NCI-H1417 treated with DMSO at 0.1 percent for 48 hours (cell line): ENCODE results near the gene EDC4.

Experiments
- DNase-seq: peaks from one replicate; lab custom pipeline; 2025; lab: John Stamatoyannopoulos, UW

EDC4 gene

DNA sequence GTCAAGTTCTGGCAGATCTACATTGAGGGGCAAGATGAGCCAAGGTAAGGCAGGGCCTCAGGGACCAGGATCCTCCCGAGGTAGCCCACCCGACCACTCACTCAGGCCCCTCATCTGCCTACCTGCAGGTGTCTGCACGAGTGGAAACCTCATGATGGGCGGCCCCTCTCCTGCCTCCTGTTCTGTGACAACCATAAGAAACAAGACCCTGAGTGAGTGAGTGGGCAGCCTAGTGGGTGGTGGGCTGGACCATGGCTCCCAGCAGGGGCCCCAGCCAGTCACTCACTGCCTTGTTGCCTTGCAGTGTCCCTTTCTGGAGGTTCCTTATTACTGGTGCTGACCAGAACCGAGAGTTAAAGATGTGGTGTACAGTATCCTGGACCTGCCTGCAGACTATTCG is 5.4 kb downstream of the EDC4 start:
- no peak for DNase-seq

DNA sequence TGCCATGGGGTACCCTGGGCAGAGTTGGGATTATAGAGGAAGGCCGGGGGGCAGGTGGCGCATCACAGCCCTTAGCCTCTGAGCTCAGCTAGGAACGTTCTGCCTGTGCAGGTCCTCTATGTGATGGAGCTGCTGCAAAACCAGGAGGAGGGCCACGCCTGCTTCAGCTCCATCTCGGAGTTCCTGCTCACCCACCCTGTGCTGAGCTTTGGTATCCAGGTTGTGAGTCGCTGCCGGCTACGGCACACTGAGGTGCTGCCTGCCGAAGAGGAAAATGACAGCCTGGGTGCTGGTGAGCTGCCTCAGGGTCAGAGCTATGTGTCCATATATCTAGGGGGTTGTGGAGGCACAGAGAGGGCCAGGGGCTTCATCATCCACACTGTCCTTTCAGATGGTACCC is 6.0 kb downstream of the EDC4 start:
- no peak for DNase-seq

DNA sequence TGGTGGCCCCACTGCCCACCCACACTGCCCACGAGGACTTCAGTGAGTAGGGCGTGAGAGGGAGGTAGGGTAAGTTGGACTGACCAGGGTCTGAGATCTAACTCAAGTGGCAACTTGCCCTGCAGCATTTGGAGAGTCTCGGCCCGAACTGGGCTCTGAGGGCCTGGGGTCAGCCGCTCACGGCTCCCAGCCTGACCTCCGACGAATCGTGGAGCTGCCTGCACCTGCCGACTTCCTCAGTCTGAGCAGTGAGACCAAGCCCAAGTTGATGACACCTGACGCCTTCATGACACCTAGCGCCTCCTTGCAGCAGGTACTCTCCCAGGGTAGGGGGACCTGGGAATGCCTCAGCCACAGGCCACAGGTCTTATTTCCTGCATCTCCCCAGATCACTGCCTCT is 6.6 kb downstream of the EDC4 start:
- no peak for DNase-seq

DNA sequence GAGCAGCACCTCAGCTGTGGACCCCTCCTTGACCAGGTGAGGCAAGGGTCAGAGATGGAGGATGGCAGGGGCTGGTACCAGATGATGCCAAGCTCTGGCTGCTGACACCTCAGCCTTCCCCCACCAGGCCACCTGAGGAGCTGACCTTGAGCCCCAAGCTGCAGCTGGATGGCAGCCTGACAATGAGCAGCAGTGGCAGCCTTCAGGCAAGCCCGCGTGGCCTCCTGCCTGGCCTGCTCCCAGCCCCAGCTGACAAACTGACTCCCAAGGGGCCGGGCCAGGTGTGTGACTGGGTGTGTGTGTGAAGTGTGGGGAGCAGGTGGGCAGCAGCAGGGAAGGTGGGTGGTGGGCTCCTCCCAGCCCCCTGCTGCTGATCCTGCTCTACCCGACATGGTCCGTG is 7.1 kb downstream of the EDC4 start:
- DNase-seq = no peak

DNA sequence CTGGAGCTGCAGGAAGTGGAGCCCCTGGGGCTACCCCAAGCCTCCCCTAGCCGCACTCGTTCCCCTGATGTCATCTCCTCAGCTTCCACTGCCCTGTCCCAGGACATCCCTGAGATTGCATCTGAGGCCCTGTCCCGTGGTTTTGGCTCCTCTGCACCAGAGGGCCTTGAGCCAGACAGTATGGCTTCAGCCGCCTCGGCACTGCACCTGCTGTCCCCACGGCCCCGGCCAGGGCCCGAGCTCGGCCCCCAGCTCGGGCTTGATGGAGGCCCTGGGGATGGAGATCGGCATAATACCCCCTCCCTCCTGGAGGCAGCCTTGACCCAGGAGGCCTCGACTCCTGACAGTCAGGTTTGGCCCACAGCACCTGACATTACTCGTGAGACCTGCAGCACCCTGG is 7.7 kb downstream of the EDC4 start:
- DNase-seq = no peak

DNA sequence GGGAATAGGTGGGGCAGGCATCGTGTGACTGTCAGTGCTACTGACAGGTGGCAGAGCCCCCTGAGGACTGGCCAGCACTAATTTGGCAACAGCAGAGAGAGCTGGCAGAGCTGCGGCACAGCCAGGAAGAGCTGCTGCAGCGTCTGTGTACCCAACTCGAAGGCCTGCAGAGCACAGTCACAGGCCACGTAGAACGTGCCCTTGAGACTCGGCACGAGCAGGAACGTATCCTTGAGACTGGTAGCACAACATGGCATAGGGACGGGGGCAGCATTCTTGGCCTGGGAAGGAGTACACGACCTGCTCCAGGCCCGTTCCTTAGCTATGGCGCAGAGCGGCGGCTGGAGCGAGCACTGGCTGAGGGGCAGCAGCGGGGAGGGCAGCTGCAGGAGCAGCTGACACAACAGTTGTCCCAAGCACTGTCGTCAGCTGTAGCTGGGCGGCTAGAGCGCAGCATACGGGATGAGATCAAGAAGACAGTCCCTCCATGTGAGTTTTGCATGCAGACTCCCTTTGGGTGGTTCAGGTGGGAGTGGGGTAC is 8.8 kb downstream of the EDC4 start:
- no peak for DNase-seq

DNA sequence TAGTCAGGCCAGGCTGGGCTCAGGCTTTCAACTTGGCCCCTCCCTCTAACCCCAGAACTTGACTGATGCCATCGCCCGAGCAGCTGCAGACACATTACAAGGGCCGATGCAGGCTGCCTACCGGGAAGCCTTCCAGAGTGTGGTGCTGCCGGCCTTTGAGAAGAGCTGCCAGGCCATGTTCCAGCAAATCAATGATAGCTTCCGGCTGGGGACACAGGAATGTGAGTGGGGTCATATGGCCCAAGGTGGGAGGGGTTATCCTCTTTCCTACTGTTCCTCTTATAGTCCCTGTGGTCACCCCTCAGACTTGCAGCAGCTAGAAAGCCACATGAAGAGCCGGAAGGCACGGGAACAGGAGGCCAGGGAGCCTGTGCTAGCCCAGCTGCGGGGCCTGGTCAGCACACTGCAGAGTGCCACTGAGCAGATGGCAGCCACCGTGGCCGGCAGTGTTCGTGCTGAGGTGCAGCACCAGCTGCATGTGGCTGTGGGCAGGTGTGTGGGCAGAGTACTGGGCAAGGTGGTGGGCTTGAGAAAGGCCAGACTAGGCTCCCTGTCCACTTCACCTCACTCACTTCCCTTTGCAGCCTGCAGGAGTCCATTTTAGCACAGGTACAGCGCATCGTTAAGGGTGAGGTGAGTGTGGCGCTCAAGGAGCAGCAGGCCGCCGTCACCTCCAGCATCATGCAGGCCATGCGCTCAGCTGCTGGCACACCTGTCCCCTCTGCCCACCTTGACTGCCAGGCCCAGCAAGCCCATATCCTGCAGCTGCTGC is 9.7 kb downstream of the EDC4 start:
- no peak for DNase-seq

DNA sequence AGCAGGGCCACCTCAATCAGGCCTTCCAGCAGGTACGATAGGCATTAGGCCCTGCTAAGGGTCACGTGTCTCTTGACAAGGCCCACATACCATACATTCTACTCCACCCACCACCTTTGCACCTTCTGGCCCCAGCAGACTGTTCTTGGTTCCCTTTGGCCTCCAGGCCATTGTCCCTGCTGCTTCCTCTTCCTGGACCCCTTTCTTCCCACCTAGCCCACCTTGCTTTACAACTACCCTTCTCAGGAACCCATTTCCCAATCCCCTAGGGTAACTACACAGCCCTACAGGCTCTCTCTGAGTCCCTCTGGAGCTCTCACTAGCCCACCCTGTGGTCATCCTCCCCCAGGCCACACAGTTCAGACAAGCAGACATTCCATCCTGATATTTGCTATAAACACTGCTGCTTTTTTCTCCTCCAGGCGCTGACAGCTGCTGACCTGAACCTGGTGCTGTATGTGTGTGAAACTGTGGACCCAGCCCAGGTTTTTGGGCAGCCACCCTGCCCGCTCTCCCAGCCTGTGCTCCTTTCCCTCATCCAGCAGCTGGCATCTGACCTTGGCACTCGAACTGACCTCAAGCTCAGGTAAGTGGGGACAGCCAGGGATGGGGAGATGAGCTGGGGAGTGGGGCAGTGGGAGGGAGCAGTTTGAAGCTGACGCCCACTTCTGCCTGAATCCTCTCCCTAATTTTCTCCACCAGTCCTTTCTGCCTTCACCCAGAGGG is 10.5 kb downstream of the EDC4 start:
- no peak for DNase-seq

DNA sequence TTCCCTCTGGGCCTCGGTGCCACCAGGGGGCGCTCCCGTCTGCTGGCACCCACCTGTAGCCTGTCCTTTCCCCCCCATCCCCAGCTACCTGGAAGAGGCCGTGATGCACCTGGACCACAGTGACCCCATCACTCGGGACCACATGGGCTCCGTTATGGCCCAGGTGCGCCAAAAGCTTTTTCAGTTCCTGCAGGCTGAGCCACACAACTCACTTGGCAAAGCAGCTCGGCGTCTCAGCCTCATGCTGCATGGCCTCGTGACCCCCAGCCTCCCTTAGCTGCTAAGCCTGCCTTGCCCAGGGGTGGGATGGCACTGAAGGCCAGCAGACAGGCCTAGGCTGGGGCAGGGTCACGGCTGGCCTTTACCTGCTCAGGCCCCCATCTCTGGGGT is 11.0 kb downstream of the EDC4 start:
- no peak for DNase-seq

DNA sequence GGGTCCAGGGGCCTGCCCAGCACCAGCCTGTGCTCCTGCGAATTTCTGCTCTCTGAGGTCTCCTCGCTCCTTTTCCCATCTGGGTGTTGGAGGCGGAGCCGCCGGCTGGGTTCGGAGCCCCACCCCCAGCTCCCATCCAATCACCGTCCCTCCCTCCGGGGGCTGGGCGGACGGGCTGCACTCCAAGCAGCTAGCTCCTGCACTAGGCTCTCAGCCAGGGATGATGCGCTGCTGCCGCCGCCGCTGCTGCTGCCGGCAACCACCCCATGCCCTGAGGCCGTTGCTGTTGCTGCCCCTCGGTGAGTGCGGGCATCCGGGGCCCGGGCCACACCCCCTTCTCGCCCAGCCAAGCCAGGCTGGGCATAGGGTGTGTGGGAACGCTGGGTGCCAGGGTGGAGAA is 11.8 kb downstream of the EDC4 start, which contains the start of gene NRN1L:
Gene NRN1L (plus strand): TSS at position 202 of the 400 bp plus-strand sequence. CDS start 19 bp downstream, at position 221.
- no peak for DNase-seq

DNA sequence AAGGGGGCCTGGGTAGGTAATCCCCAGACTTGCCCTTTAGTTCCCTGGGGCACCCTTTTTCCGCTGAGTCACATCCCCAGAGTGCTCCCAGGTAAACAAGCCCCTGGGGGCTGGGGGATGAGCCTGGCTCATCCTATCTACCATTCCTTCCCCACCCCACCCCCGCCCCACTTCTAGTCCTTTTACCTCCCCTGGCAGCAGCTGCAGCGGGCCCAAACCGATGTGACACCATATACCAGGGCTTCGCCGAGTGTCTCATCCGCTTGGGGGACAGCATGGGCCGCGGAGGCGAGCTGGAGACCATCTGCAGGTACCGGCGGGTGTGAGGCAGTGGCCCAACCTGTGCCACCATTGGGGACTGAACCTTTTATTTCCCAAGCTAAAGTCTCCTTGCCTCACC is 12.7 kb downstream of the EDC4 start:
- DNase-seq = no peak

DNA sequence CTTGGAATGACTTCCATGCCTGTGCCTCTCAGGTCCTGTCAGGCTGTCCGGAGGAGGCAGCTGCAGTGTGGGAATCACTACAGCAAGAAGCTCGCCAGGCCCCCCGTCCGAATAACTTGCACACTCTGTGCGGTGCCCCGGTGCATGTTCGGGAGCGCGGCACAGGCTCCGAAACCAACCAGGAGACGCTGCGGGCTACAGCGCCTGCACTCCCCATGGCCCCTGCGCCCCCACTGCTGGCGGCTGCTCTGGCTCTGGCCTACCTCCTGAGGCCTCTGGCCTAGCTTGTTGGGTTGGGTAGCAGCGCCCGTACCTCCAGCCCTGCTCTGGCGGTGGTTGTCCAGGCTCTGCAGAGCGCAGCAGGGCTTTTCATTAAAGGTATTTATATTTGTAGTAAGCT is 13.1 kb downstream of the EDC4 start:
- DNase-seq = no peak

DNA sequence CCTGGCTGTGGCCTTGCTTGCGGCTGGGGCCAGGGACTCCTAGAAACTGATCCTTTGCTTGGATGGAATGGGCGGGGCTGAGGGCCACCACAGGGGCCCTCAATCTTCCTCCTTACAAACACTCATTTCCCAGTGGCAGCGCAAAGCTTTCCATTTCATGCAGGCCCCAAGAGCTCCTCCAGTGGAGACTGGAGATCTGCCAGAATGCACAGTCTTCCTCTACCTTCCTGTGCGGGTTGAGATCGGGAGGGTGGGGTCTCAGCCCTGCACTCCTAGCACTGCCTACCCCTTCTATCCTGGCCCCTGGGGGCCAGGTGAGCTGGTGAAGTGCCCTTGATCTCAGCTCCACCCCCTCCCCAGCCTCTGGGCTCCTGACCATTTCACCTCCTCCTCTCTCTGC is 13.5 kb downstream of the EDC4 start:
- DNase-seq = no peak

DNA sequence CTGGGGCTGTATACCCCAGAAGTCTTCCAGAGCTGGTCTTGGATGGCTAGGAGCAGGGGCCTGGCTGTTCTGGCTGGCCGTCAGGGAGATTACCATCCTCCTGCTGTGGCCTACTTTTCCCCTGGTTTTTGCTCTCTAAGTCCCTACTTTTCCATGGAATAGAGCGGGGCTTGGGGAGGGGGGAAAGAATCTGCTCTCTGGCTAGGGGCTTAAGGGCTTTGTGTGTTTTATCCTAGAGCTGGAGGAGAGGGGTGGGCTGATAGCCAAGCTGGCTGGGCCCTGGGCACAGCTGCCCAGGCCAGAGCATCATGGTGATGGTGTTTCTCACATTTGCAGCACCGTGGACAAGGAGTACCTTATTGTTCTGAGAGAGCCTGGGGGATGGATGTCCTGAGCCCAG is 15.5 kb downstream of the EDC4 start:
- DNase-seq = no peak

DNA sequence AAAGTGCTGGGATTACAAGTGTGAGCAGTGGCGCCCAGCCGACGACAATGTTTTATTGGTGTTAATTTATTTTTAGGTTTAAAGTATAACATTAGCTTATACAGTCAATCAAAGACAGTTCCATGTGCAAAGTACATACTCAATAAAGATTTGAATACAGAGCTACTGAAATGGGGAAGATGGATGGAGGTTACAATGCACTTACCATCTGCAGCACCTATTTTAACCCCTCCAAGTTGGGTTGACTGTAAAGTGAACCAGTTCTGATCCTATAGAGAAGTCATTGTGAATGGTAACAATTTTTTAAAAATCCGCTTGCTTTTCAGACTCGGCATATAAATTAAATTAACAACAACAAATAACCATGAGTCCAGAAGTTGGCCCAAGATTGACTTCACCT is 19.5 kb downstream of the EDC4 start:
- no peak for DNase-seq

DNA sequence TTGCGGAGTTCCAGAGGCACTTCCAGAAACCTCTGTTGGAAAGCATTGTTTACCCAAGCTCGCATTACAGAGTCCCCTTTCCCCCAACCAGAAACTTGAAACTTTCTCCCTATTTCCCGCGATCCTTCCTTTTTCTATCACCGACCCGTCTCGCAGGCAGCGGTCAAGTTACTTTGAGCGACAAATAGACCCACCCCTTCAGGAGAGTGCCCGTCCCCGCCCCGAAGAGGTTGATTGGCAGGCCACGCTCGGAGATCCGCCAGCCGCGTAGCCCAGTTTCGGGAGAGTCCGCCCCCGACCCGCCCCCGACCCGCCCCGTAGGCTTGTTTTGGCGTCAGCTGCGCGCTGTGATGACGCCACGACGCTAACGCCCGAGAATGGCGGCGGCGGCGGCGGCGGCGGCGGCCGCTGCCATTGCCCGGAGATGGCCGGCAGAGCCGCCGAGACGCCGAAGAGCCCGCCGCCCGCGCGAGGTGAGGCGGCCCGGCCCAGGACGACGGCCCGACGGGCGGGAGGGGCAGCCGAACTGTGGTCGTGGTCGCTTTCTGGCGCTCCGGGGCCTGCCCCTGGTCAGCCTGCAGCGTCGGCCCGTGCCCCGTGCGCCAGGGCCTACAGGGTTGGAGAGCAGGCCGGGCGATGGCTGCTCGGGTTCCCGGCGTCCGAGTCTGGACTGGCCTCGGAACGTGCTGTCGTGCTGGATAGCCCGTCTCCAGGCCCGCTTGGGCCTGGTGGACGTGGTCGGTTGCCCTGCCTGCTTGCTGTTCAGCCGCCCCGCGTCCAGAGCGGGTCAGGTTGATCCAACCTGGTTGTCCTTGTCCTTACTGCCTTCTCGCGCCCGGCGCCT is 20.3 kb downstream of the EDC4 start, which contains the start of gene PSKH1:
Gene PSKH1 (plus strand): TSS at position 356 of the 844 bp plus-strand sequence. CDS start 15,496 bp downstream, outside the sequence.
- DNase-seq = peak; percentile 80

DNA sequence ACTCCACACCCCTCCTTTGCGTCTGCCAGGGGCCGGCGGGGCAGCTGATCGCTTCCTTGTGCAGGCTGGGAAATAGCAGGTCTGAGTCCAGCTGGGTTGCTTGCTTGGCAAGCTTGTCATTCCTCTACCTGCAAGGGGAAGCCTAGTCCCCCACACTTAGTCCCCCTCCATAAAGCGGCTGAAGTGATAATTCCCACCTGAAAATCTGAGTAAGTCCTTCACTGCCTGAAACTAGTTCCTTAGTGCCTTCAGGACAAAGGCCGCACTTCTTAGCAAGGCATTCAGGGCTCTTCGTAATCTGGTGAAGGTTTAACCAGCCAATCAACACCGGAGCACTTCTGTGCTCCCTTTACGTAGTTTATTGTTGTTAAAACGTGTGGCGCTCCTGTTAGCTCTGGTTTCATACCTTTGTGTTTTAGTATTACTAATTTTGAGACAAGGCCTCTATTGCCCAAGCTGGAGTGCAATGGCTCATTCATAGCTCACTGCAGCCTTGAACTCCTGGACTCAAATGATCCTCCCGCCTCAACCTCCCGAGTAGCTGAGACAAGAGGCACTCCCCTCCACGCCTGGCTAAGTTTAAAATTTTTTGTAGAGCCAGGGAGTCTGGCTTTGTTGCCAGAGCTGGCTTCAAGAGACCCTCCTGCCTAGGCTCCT is 21.0 kb downstream of the EDC4 start:
- DNase-seq = no peak

DNA sequence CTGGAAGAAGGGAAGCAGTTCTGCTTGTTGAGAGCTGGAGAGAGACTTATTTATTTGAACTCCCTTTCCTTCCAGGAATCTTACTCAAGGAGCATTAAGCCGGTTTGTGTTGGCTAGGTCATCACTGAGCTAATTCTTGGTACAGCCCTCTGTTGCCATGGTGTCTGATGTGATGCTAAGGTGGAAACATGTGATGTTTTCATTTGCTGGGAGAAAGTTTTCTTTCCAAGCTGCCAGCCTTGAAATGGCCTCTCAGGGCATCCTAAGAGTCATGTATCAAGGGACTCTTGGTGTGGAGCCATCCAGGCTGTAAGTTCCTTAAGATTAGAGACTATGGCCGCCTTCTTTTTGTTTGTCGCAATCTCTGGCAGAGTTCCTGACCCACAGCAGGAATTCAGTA is 24.4 kb downstream of the EDC4 start:
- no peak for DNase-seq

DNA sequence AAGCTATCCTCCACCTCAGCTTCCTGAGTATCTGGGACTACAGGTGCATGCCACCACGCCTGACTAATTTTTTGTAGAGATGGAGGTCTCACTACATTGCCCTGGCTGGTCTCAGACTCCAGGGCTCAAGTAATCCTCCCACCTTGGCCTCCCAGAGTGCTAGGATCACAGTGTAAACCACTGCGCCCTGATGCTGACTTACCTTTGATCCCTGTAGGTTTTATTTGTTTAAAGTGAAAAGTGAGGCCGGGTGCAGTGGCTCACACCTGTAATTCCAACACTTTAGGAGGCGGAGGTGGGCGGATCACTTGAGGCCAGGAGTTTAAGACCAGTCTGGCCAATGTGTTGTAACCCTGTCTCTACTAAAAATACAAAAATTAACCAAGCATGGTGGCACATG is 28.9 kb downstream of the EDC4 start:
- DNase-seq = no peak

DNA sequence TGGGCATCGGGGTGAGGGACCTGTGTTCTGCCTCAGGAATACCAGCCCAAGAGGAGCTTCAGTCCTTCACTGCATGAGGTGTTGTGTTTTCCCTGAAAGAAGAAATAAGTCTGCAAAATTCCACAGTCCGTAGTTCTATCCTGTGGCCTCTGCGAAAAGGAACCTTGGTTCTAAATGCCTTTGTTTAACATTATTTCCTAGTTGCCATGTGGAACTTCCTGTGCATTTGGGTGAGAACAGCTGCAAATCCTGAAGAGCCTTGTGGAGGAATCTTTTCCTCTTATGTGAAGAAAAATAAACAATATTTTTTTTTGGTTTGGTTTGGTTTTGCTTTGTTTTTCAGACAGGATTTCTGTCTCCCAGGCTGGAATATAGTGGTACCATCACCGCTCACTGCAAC is 30.0 kb downstream of the EDC4 start:
- no peak for DNase-seq

DNA sequence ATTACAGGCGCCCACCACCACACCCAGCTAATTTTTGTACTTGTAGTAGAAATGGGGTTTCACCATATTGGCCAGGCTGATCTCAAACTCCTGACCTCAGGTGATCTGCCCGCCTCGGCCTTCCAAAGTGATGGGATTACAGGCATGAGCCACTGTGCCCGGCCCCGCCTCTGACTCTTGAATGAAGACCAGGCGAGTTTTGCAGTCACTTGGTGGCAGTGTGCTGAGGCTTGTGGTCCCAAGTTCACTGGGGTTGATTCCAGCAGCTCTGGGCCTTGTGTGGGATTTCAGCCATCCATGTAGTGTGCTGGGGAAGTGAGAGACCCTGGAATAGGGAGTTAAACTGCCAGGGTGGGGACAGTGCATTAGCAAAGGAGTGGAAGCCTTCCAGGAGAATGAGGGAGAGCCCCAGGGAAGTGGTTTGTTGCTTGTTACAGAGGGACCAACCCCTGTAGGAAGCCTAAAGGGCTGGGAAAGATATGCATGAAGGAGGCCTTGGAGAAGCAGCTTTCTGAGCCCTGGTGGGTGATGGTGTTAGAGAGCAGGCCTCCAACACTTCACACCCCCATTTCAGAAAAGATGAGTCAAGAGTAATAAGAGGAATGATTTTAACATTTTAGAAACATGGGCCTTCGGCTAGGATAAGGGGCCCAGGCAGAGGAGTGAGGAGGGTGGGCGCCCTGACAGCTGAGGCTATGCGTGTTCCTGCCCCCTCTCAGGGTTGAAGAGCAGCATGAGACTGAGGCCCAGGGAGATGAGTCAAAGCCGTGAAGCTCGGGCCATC is 34.7 kb downstream of the EDC4 start:
- no peak for DNase-seq
